Liver (tissue), 9 donors: ENCODE data around the gene CITED4. TPM values are rescaled to one million over a fixed set of nuclear protein-coding genes. Genes with fewer than 3 reads are reported as not detected.
"Not testable (repeated sequence)": the region's sequence is repeated elsewhere in the genome, so short reads cannot be mapped to it uniquely, and the experiment has no call there.

Source experiments
- DNase-seq: peaks from one replicate; pipeline ENCODE4 v3.0.0-alpha.2; 2017; ENCODE audit warnings: low spot score
- H3K27ac ChIP-seq, 2 donors: one replicate each; pipeline ENCODE4 v1.7.0; 2013; ENCODE audit warnings: inconsistent platforms in 2 of 2, low read length in 2 of 2, control low read depth in 1 of 2, low read depth in 1 of 2, mild to moderate bottlenecking in 1 of 2
- H3K27me3 ChIP-seq, 4 donors: one replicate each; pipeline versions ENCODE4 v1.6.1 to v1.7.0; 2013; ENCODE audit warnings: low read length in 3 of 4, inconsistent platforms in 1 of 4, mild to moderate bottlenecking in 1 of 4, moderate library complexity in 1 of 4; ENCODE audit not compliant: control insufficient read depth in 4 of 4, insufficient read depth in 4 of 4
- H3K36me3 ChIP-seq, 4 donors: one replicate each; pipeline versions ENCODE4 v1.6.1 to v1.7.0; 2013; ENCODE audit warnings: low read length in 3 of 4, mild to moderate bottlenecking in 3 of 4, low read depth in 1 of 4, moderate library complexity in 1 of 4; ENCODE audit not compliant: control insufficient read depth in 4 of 4, insufficient read depth in 3 of 4
- H3K4me1 ChIP-seq, 4 donors: one replicate each; pipeline versions ENCODE4 v1.6.1 to v1.7.0; 2013; ENCODE audit warnings: low read length in 3 of 4, mild to moderate bottlenecking in 3 of 4, moderate library complexity in 1 of 4; ENCODE audit not compliant: control insufficient read depth in 4 of 4, insufficient read depth in 4 of 4
- H3K4me3 ChIP-seq, 3 donors: one replicate each; pipeline versions ENCODE4 v1.6.1 to v1.7.0; 2013; ENCODE audit warnings: low read length in 3 of 3, control low read depth in 1 of 3, low read depth in 1 of 3, mild to moderate bottlenecking in 1 of 3
- H3K9ac ChIP-seq, 2 donors: one replicate each; pipeline ENCODE4 v1.7.0; 2013; ENCODE audit warnings: low read length in 2 of 2, mild to moderate bottlenecking in 2 of 2, moderate library complexity in 2 of 2, control low read depth in 1 of 2, low read depth in 1 of 2
- H3K9me3 ChIP-seq, 4 donors: one replicate each; pipeline versions ENCODE4 v1.6.1 to v1.7.0; 2013; ENCODE audit warnings: low read length in 3 of 4; ENCODE audit not compliant: control insufficient read depth in 4 of 4
- ATF3 ChIP-seq: IDR thresholded peaks from 2 replicates; pipeline ENCODE4 v1.6.1; 2016; ENCODE audit warnings: antibody characterized with exemption
- CTCF ChIP-seq: fragments of 150-350 bp; IDR thresholded peaks from 2 replicates; pipeline ENCODE4 v1.5.1; 2017; ENCODE audit warnings: improper control_type of control experiment, low read depth, low read length; ENCODE audit not compliant: missing input control
- EGR1 ChIP-seq, 2 donors: IDR thresholded peaks; 2 replicates each; pipeline ENCODE4 v1.6.1; 2016 to 2018; ENCODE audit warnings: antibody characterized with exemption in 2 of 2, low read depth in 2 of 2
- FOXA1 ChIP-seq: IDR thresholded peaks from 2 replicates; pipeline ENCODE4 v1.6.1; 2016; ENCODE audit warnings: antibody characterized with exemption
- FOXA2 ChIP-seq: IDR thresholded peaks from 2 replicates; pipeline ENCODE4 v1.6.1; 2016; ENCODE audit warnings: antibody characterized with exemption
- GABPA ChIP-seq, 2 donors: IDR thresholded peaks in 1 of 2; conservative IDR thresholded peaks in 1 of 2; 2 replicates each; pipeline ENCODE4 v1.6.1; 2016; ENCODE audit warnings: antibody characterized with exemption in 2 of 2, mild to moderate bottlenecking in 1 of 2, moderate library complexity in 1 of 2
- HNF4A ChIP-seq, 2 donors: conservative IDR thresholded peaks; 2 replicates each; pipeline ENCODE4 v1.6.1; 2016; ENCODE audit warnings: antibody characterized with exemption in 2 of 2, mild to moderate bottlenecking in 2 of 2
- HNF4G ChIP-seq: IDR thresholded peaks from 2 replicates; pipeline ENCODE4 v1.6.1; 2016; ENCODE audit warnings: antibody characterized with exemption
- JUND ChIP-seq, 2 donors: IDR thresholded peaks; 2 replicates each; pipeline ENCODE4 v1.6.1; 2016; ENCODE audit warnings: antibody characterized with exemption in 2 of 2
- NR2F2 ChIP-seq: IDR thresholded peaks from 2 replicates; pipeline ENCODE4 v1.6.1; 2016; ENCODE audit warnings: antibody characterized with exemption
- RAD21 ChIP-seq, 2 donors: IDR thresholded peaks; 2 replicates each; pipeline ENCODE4 v1.6.1; 2016; ENCODE audit warnings: antibody characterized with exemption in 2 of 2, mild to moderate bottlenecking in 2 of 2
- RXRA ChIP-seq, 2 donors: IDR thresholded peaks; 2 replicates each; pipeline ENCODE4 v1.6.1; 2017 to 2018; ENCODE audit warnings: antibody characterized with exemption in 2 of 2, mild to moderate bottlenecking in 1 of 2
- SP1 ChIP-seq: IDR thresholded peaks from 2 replicates; pipeline ENCODE4 v1.6.1; 2018; ENCODE audit warnings: antibody characterized with exemption, mild to moderate bottlenecking
- TAF1 ChIP-seq: conservative IDR thresholded peaks from 2 replicates; pipeline ENCODE4 v1.6.1; 2016; ENCODE audit warnings: antibody characterized with exemption, mild to moderate bottlenecking
- YY1 ChIP-seq: IDR thresholded peaks from 2 replicates; pipeline ENCODE4 v1.6.1; 2016; ENCODE audit warnings: antibody characterized with exemption, mild to moderate bottlenecking
- ZBTB33 ChIP-seq: IDR thresholded peaks from 2 replicates; pipeline ENCODE4 v1.6.1; 2016; ENCODE audit warnings: antibody characterized with exemption
- WGBS: extraction: QIAGEN DNeasy Blood & Tissue Kit; methylation state at CpG from one replicate; pipeline ENCODE4 v1.1.7; 2013; 5-methylcytosine and 5-hydroxymethylcytosine counted together
- polyA plus RNA-seq, 2 donors: library from polyadenylated mRNA; stranded (reverse) in 1 of 2; unstranded in 1 of 2; fragments of 200-250 nt in 1 of 2; fragments of >200 nt in 1 of 2; fragmentation: Nextera tagmentation in 1 of 2; extraction: Ambion mirVana in 1 of 2; gene quantifications; one replicate each; pipeline versions ENCODE4 v1.2.1 to v1.2.3, GENCODE V29; 2013 to 2015
- total RNA-seq, 2 donors: library from RNA; depleted of rRNA; stranded (reverse); fragments of >200 nt; gene quantifications; one replicate each; pipeline ENCODE4 v1.2.3, GENCODE V29; 2014
- TF ChIP-seq, protein P1 (sequence below): IDR thresholded peaks from 2 replicates; pipeline ENCODE4 v1.6.1; 2016; ENCODE audit warnings: antibody characterized with exemption
- TF ChIP-seq, protein P2 (sequence below): IDR thresholded peaks from 2 replicates; pipeline ENCODE4 v1.6.1; 2016; ENCODE audit warnings: antibody characterized with exemption, mild to moderate bottlenecking
- donor health status: healthy.
- donor health status: healthy.
- donor health status: healthy.
- donor health status: healthy.
- donor health status: healthy.

CITED4 gene
- total and polyA plus RNA-seq, 4 donors: 1.4 to 9.9 (median 5.2) TPM

DNA sequence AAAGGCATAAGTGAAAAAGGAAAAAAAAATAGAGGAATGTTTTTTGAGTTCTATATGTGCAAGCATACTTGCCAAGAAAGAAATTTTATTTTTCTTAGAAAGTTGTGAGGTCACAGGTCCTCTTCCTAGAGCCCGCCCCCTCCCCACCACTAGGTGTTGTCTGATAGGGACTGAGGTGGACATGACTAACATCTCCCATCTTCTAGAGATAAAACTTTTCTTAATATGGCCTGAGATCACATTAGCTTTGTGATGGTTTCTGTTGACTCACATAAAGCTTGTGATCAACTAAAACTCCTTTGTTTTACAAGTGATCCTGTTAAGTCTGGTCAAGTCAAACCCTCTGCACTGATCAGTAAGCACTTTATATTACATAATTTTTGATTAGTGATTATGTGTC is 33.4 kb upstream of the CITED4 start:
- DNase-seq: no peak
- H3K4me3 ChIP-seq: no peak overlapping the region
- peaks cover 2 to 13% (median 10%) of the 10 kb centered on the region in 4 donors for H3K4me1 ChIP-seq
- TF ChIP-seq YY1 (no peak), HNF4G (no peak), EGR1 (IDR thresholded peaks at IDR 0.05; ENCODE audit: low read depth in 2 of 2) (no peak), FOXA2 (no peak), SP1 (no peak), JUND (IDR thresholded peaks at IDR 0.05) (no peak), TAF1 (no peak), HNF4A (conservative IDR thresholded peaks at IDR 0.05) (no peak), CTCF (no peak), FOXA1 (no peak), RXRA (IDR thresholded peaks at IDR 0.05) (no peak), ZBTB33 (no peak), RAD21 (IDR thresholded peaks at IDR 0.05) (no peak), ATF3 (no peak), NR2F2 (no peak), GABPA (IDR thresholded peaks at IDR 0.05 in 1 of 2, conservative IDR thresholded peaks at IDR 0.05 in 1 of 2) (no peak)
- TF ChIP-seq, protein P1, sequence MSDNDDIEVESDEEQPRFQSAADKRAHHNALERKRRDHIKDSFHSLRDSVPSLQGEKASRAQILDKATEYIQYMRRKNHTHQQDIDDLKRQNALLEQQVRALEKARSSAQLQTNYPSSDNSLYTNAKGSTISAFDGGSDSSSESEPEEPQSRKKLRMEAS: no peak
- TF ChIP-seq, protein P2, sequence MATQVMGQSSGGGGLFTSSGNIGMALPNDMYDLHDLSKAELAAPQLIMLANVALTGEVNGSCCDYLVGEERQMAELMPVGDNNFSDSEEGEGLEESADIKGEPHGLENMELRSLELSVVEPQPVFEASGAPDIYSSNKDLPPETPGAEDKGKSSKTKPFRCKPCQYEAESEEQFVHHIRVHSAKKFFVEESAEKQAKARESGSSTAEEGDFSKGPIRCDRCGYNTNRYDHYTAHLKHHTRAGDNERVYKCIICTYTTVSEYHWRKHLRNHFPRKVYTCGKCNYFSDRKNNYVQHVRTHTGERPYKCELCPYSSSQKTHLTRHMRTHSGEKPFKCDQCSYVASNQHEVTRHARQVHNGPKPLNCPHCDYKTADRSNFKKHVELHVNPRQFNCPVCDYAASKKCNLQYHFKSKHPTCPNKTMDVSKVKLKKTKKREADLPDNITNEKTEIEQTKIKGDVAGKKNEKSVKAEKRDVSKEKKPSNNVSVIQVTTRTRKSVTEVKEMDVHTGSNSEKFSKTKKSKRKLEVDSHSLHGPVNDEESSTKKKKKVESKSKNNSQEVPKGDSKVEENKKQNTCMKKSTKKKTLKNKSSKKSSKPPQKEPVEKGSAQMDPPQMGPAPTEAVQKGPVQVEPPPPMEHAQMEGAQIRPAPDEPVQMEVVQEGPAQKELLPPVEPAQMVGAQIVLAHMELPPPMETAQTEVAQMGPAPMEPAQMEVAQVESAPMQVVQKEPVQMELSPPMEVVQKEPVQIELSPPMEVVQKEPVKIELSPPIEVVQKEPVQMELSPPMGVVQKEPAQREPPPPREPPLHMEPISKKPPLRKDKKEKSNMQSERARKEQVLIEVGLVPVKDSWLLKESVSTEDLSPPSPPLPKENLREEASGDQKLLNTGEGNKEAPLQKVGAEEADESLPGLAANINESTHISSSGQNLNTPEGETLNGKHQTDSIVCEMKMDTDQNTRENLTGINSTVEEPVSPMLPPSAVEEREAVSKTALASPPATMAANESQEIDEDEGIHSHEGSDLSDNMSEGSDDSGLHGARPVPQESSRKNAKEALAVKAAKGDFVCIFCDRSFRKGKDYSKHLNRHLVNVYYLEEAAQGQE: no peak
- H3K36me3 ChIP-seq: no peaks in the 10 kb centered on the region
- H3K27ac ChIP-seq: no peak overlapping the region
- H3K27me3 ChIP-seq: no peaks in the 10 kb centered on the region
- H3K9ac ChIP-seq: no peak overlapping the region
- peaks cover 5 to 10% (median 7%) of the 10 kb centered on the region in 4 donors for H3K9me3 ChIP-seq
- WGBS: 100% methylated on average over 1 of the region's 1 CpG

DNA sequence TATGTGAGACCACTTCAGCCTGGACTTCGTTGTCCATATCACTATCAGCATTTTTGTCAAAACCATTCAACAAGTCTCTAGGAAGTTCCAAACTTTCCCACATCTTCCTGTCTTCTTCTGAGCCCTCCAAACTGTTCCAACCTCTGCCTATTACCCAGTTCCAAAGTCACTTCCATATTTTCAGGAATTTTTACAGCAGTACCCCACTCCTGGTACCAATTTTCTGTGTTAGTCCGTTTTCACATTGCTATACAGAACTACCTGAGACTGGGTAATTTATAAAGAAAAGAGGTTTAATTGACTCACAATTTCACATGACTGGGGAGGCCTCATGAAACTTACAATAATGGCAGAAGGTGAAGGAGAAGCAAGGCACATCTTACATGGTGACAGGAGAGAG is 32.7 kb upstream of the CITED4 start:
- not testable (repeated sequence) for H3K27me3 ChIP-seq, H3K27ac ChIP-seq, DNase-seq, H3K36me3 ChIP-seq, H3K9ac ChIP-seq, H3K4me3 ChIP-seq
- peaks cover 5 to 10% (median 7%) of the 10 kb centered on the region in 4 donors for H3K9me3 ChIP-seq
- H3K4me1 ChIP-seq: peaks cover 2 to 13% (median 10%) of the 10 kb centered on the region in 4 donors
- 93% methylated on average over 2 of the region's 2 CpGs for WGBS
